Transverse colon (tissue), 4 donors: ENCODE results near the gene GAA. TPM values are rescaled to one million over a fixed set of nuclear protein-coding genes. Genes with fewer than 3 reads are reported as not detected.

ENCODE experiments used
- DNase-seq: peaks from one replicate; pipeline ENCODE4 v3.0.0-alpha.2; 2019
- H3K27ac ChIP-seq, 4 donors: fragments of 200-600 bp; sonication (generic); 2 replicates each; pipeline ENCODE4 v1.5.1; 2016 to 2018; ENCODE audit warnings: inconsistent platforms in 4 of 4
- H3K27me3 ChIP-seq: fragments of 200-600 bp; sonication (generic); 2 replicates; pipeline ENCODE4 v1.5.1; 2017; ENCODE audit warnings: inconsistent platforms
- H3K36me3 ChIP-seq, 4 donors: fragments of 200-600 bp; sonication (generic); 2 replicates each; pipeline ENCODE4 v1.5.1; 2017 to 2019; ENCODE audit warnings: inconsistent platforms in 4 of 4
- H3K4me1 ChIP-seq, 4 donors: fragments of 200-600 bp; sonication (generic); 2 replicates each; pipeline ENCODE4 v1.5.1; 2017 to 2020; ENCODE audit warnings: inconsistent platforms in 4 of 4
- H3K4me3 ChIP-seq, 4 donors: fragments of 200-600 bp; sonication (generic); 1 replicate in 1 of 4; 2 replicates in 3 of 4; pipeline versions ENCODE4 v1.5.1 to v1.6.1; 2017 to 2019; ENCODE audit warnings: inconsistent platforms in 4 of 4
- H3K9me3 ChIP-seq, 2 donors: fragments of 200-600 bp; sonication (generic); 2 replicates each; pipeline ENCODE4 v1.5.1; 2017 to 2019; ENCODE audit warnings: inconsistent platforms in 2 of 2
- CTCF ChIP-seq, 5 experiments: fragments of 200-600 bp in 3 of 5; fragments of 450-650 bp in 2 of 5; sonication (generic) in 3 of 5; IDR thresholded peaks; 1 replicate in 2 of 5; 2 replicates in 3 of 5; pipeline ENCODE4 v1.5.1; 2016 to 2017; ENCODE audit warnings: antibody characterized with exemption in 5 of 5, inconsistent platforms in 3 of 5, mild to moderate bottlenecking in 2 of 5, moderate library complexity in 1 of 5
- EP300 ChIP-seq: sonication (generic); formaldehyde crosslinking; IDR thresholded peaks from one replicate; pipeline ENCODE4 v1.6.1; 2017; ENCODE audit warnings: antibody characterized with exemption, low read depth
- POLR2A ChIP-seq: fragments of 450-650 bp; IDR thresholded peaks from one replicate; pipeline ENCODE4 v1.6.1; 2016; ENCODE audit warnings: antibody characterized with exemption, mild to moderate bottlenecking, moderate library complexity
- POLR2AphosphoS5 ChIP-seq, 3 donors: sonication (generic); formaldehyde crosslinking; IDR thresholded peaks; one replicate each; pipeline ENCODE4 v1.6.1; 2016; ENCODE audit warnings: antibody characterized with exemption in 3 of 3
- WGBS, 2 donors: methylation state at CpG; one replicate each; pipeline ENCODE4 v1.1.5; 2018; ENCODE audit warnings: low coverage in 1 of 2; 5-methylcytosine and 5-hydroxymethylcytosine counted together
- in situ Hi-C, 4 donors: fragments of 200-750 bp; cut with MboI; loops; one replicate each; pipeline versions ENCODE4 v1.15.0 to v1.15.1; 2017; ENCODE audit warnings: low sequenced_read_pairs in 3 of 4, low pct_ligation_motif_present in 1 of 4, low pct_unique_long_range_greater_than_20kb in 1 of 4
- intact Hi-C: fragments of 100-400 bp; cut with DNase I; formaldehyde crosslinking; loops from one replicate; pipeline ENCODE4 v1.15.1; 2023; ENCODE audit warnings: low total_unique reads
- total RNA-seq, 4 donors: library from RNA; depleted of rRNA; stranded (reverse); fragments of >200 nt; gene quantifications; one replicate each; pipeline ENCODE4 v1.1.0, GENCODE V29; 2016

Gene GAA
- total RNA-seq, 4 donors from 2014 or later: 54.6 to 96.5 (median 81.4) TPM

GRCh38 chr17:80058311-80058955 is 42.9 kb upstream of the GAA start:
- in situ Hi-C loops: no loop called here
- no peaks in the 10 kb centered on the region for H3K9me3 ChIP-seq
- 92% methylated on average over 28 of the region's 28 CpGs; no CpG with 5 or more reads in 1 of the 2 donors for WGBS, 2 donors
- no peaks in the 10 kb centered on the region for H3K27me3 ChIP-seq
- no peak overlapping the region for H3K4me3 ChIP-seq
- H3K36me3 ChIP-seq: no peaks in the 10 kb centered on the region
- intact Hi-C loops: no loop called here
- H3K27ac ChIP-seq: no peak overlapping the region
- DNase-seq: no peak
- peaks cover 5 to 22% (median 10%) of the 10 kb centered on the region in 4 donors for H3K4me1 ChIP-seq
- no peak for TF ChIP-seq CTCF (IDR thresholded peaks at IDR 0.05)

- Histone ChIP-seq H3K4me3 (no peak overlapping the region), H3K27me3 (no peaks in the 10 kb centered on the region), H3K4me1 (peaks cover 0 to 6% (median 0%) of the 10 kb centered on the region in 4 donors), H3K36me3 (no peaks in the 10 kb centered on the region), H3K9me3 (no peaks in the 10 kb centered on the region), H3K27ac (no peak overlapping the region)
- intact Hi-C loops (no loop called here), in situ Hi-C loops (no loop called here)
- WGBS, 2 donors: 64 to 73% methylated on average over 4 of the region's 4 CpGs
- TF ChIP-seq POLR2AphosphoS5 (IDR thresholded peaks at IDR 0.05) (no peak), POLR2A (no peak), EP300 (no peak), CTCF (IDR thresholded peaks at IDR 0.05) (no peak)
- no peak for DNase-seq
Observed at GRCh38 chr17:80060644-80061043, 40.7 kb upstream of the GAA start.

- no peak for TF ChIP-seq CTCF (IDR thresholded peaks at IDR 0.05)
- TF ChIP-seq EP300: no peak
- TF ChIP-seq POLR2A: no peak
- no peak for TF ChIP-seq POLR2AphosphoS5 (IDR thresholded peaks at IDR 0.05)
- in situ Hi-C loops (no loop called here), intact Hi-C loops (no loop called here)
- Histone ChIP-seq H3K9me3 (no peaks in the 10 kb centered on the region), H3K4me3 (no peak overlapping the region), H3K27ac (no peak overlapping the region), H3K4me1 (peaks cover 0 to 6% (median 0%) of the 10 kb centered on the region in 4 donors), H3K27me3 (no peaks in the 10 kb centered on the region), H3K36me3 (no peaks in the 10 kb centered on the region)
- no peak for DNase-seq
- 87% methylated on average over 12 of the region's 12 CpGs; no CpG with 5 or more reads in 1 of the 2 donors for WGBS, 2 donors
Observed at GRCh38 chr17:80061421-80061820, 40.0 kb upstream of the GAA start.

GRCh38 chr17:80063830-80064585 is 37.4 kb upstream of the GAA start:
- TF ChIP-seq EP300 (no peak), POLR2AphosphoS5 (IDR thresholded peaks at IDR 0.05) (peak in 1 of 3 donors; percentile 16)
- H3K9me3 ChIP-seq: no peaks in the 10 kb centered on the region
- H3K4me1 ChIP-seq: peaks cover 0 to 14% (median 10%) of the 10 kb centered on the region in 4 donors
- H3K27ac ChIP-seq: peak overlapping the region; percentile 48 to 71 (median 51)
- in situ Hi-C loops (no loop called here), intact Hi-C loops (no loop called here)
- no peaks in the 10 kb centered on the region for H3K36me3 ChIP-seq
- 69 to 81% methylated on average over 5 to 21 of the region's 27 CpGs for WGBS, 2 donors
- peak; percentile 56 for DNase-seq
- H3K27me3 ChIP-seq: no peaks in the 10 kb centered on the region
- no peak overlapping the region for H3K4me3 ChIP-seq
